HL-60 (cell line): Measurements from ENCODE around the gene DHX15.

Experiments used
- GABPA ChIP-seq: IDR thresholded peaks from 2 replicates; pipeline ENCODE4 v1.6.1; 2012; ENCODE audit warnings: low read depth
- TF ChIP-seq, protein P1 (sequence below): IDR thresholded peaks from one replicate; pipeline ENCODE4 v1.5.1; 2011; ENCODE audit warnings: low read length, control low read depth, inconsistent platforms; ENCODE audit not compliant: insufficient read depth

GRCh38 chr4:24477919-24478318 is 106.4 kb downstream of the DHX15 start:
- TF ChIP-seq, protein P1, sequence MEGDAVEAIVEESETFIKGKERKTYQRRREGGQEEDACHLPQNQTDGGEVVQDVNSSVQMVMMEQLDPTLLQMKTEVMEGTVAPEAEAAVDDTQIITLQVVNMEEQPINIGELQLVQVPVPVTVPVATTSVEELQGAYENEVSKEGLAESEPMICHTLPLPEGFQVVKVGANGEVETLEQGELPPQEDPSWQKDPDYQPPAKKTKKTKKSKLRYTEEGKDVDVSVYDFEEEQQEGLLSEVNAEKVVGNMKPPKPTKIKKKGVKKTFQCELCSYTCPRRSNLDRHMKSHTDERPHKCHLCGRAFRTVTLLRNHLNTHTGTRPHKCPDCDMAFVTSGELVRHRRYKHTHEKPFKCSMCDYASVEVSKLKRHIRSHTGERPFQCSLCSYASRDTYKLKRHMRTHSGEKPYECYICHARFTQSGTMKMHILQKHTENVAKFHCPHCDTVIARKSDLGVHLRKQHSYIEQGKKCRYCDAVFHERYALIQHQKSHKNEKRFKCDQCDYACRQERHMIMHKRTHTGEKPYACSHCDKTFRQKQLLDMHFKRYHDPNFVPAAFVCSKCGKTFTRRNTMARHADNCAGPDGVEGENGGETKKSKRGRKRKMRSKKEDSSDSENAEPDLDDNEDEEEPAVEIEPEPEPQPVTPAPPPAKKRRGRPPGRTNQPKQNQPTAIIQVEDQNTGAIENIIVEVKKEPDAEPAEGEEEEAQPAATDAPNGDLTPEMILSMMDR = no peak
- TF ChIP-seq GABPA = no peak
